ENCODE measurements around the gene SLX4IP. TPM values are rescaled to one million over a fixed set of nuclear protein-coding genes. Genes with fewer than 3 reads are reported as not detected.

Gene SLX4IP
- total RNA-seq, 1 donor from 2014 or later, result 8.6 TPM

DNA sequence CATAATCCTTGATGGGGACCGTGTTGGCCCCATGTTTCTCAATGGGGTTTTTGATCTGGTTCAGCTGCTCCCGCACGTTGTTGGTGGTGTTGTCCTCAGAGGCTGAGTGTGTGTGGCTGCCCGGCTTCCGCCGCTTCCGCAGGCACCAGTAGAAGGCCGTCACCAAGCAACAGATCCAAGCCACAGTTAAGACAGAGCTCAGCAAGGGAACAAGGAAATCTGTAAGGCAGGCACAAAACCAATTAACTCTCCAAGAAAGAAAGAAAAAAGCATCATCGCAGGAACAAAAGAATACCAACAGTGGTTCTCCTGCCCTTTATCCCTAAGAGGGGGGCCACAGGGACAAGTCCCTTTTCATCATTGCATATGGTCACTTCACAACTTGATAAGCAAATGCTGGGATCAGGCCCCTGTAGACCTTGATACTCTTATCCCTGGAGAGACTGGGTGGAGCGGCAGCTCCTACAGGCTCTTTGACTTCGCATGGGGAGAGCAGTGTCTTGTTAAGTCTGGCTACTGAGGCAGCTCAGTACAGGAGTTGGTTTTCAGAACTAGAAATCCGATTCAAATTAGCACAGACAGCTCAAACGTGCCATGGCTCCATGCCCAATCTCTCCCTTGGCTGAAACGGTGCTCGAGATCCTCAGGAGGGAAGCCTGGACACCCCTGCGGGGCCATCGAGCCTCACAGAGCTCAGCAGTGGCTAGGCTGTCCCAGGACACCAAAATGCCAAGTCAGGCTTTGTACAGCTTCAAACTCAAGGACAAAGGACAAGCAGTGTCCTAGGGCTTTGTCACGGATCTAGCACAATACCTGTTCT lies 204.8 kb downstream of the SLX4IP start:
- Mint-ChIP-seq H3K9me3 (no peaks in the 10 kb centered on the region), H3K27me3 (no peaks in the 10 kb centered on the region), H3K4me1 (peaks cover 1% of the 10 kb centered on the region), H3K27ac (no peak overlapping the region), H3K36me3 (ENCODE audit: low read depth) (no peaks in the 10 kb centered on the region), H3K4me3 (no peak overlapping the region)
- ATAC-seq (ENCODE audit: low read depth), result no peak
- intact Hi-C loops (cut with micrococcal nuclease), result no loop called here
- DNase-seq, result no peak
- TF ChIP-seq, protein P1, sequence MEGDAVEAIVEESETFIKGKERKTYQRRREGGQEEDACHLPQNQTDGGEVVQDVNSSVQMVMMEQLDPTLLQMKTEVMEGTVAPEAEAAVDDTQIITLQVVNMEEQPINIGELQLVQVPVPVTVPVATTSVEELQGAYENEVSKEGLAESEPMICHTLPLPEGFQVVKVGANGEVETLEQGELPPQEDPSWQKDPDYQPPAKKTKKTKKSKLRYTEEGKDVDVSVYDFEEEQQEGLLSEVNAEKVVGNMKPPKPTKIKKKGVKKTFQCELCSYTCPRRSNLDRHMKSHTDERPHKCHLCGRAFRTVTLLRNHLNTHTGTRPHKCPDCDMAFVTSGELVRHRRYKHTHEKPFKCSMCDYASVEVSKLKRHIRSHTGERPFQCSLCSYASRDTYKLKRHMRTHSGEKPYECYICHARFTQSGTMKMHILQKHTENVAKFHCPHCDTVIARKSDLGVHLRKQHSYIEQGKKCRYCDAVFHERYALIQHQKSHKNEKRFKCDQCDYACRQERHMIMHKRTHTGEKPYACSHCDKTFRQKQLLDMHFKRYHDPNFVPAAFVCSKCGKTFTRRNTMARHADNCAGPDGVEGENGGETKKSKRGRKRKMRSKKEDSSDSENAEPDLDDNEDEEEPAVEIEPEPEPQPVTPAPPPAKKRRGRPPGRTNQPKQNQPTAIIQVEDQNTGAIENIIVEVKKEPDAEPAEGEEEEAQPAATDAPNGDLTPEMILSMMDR (IDR thresholded peaks at IDR 0.05), result no peak
- POLR2A ChIA-PET, result no interaction called here
- CTCF ChIA-PET, result no interaction called here

DNA sequence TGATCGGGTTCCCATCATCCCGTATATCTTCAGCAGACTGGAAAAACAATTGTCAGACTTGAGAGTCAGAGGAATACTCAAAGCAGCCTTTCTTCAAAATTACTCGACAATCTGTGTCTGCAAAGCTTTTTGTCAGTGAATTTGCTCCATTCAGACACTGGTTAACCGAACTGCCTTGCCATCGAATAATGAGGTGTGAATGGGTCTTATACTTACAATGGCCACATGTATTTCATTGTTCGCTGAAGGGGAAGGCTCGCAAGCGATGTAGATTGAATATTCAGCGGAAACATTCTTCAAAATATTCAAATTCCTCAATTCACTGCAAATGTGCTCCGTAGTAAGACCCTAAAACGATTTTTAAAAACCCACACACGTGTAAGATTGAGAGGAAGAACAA lies 205.8 kb downstream of the SLX4IP start:
- H3K4me1 Mint-ChIP-seq, result no peaks in the 10 kb centered on the region
- H3K9me3 Mint-ChIP-seq, result no peaks in the 10 kb centered on the region
- DNase-seq (no peak), ATAC-seq (ENCODE audit: low read depth) (no peak)
- H3K27ac Mint-ChIP-seq, result no peak overlapping the region
- H3K27me3 Mint-ChIP-seq, result peaks cover 2% of the 10 kb centered on the region
- TF ChIP-seq, protein P1 (IDR thresholded peaks at IDR 0.05), result no peak
- H3K4me3 Mint-ChIP-seq, result no peak overlapping the region
- CTCF ChIA-PET, result no interaction called here
- POLR2A ChIA-PET, result no interaction called here
- H3K36me3 Mint-ChIP-seq (ENCODE audit: low read depth), result no peaks in the 10 kb centered on the region
- intact Hi-C loops (cut with micrococcal nuclease), result no loop called here

DNA sequence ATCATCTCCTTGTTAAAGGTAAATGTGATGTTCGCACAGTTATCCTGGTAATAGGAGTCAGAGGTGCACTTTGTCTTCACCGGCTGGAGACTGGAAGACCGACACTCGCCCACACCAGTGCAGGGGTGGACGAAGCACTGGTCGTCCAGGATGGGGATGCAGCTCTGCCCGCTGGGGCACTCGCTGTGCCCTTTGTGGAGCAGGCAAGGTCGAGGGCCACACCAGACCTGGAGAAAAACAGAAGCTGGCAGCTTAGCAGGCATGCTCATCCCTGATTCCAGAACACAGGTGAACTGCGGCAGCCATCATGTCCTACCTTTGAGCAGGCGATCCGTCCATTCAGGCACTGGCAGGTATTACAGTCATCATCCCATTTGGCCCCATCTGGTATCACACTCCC lies 206.4 kb downstream of the SLX4IP start:
- Mint-ChIP-seq H3K4me3 (no peak overlapping the region), H3K27me3 (peaks cover 2% of the 10 kb centered on the region), H3K27ac (no peak overlapping the region), H3K4me1 (no peaks in the 10 kb centered on the region), H3K9me3 (no peaks in the 10 kb centered on the region), H3K36me3 (ENCODE audit: low read depth) (no peaks in the 10 kb centered on the region)
- ChIA-PET POLR2A (no interaction called here), CTCF (no interaction called here)
- no peak for ATAC-seq (ENCODE audit: low read depth)
- TF ChIP-seq, protein P1 (IDR thresholded peaks at IDR 0.05), result no peak
- DNase-seq, result no peak
- intact Hi-C loops (cut with micrococcal nuclease), result no loop called here

DNA sequence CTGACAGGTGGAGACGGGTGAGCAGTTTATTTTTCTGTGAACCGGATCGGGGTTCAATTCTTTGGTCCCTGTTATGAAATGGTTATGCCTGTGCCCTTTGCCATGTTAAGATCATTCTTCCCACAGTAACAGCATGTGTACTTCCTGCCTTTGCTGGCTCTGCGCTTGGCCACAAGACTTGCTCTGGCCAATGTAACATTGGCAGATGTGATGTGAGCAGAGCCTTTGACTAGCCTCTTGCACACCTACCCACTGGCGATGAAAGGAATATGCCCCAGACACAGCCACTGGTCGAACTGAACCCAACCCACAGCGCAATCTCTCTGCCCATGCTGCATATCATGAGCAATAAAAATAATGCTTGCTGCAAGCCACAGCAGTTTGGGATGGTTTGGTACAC lies 206.8 kb downstream of the SLX4IP start:
- Mint-ChIP-seq H3K27ac (no peak overlapping the region), H3K4me1 (no peaks in the 10 kb centered on the region), H3K4me3 (no peak overlapping the region), H3K36me3 (ENCODE audit: low read depth) (no peaks in the 10 kb centered on the region), H3K27me3 (peaks cover 2% of the 10 kb centered on the region), H3K9me3 (no peaks in the 10 kb centered on the region)
- CTCF ChIA-PET, result no interaction called here
- intact Hi-C loops (cut with micrococcal nuclease), result no loop called here
- TF ChIP-seq, protein P1 (IDR thresholded peaks at IDR 0.05), result no peak
- POLR2A ChIA-PET, result no interaction called here
- DNase-seq (no peak), ATAC-seq (ENCODE audit: low read depth) (no peak)

DNA sequence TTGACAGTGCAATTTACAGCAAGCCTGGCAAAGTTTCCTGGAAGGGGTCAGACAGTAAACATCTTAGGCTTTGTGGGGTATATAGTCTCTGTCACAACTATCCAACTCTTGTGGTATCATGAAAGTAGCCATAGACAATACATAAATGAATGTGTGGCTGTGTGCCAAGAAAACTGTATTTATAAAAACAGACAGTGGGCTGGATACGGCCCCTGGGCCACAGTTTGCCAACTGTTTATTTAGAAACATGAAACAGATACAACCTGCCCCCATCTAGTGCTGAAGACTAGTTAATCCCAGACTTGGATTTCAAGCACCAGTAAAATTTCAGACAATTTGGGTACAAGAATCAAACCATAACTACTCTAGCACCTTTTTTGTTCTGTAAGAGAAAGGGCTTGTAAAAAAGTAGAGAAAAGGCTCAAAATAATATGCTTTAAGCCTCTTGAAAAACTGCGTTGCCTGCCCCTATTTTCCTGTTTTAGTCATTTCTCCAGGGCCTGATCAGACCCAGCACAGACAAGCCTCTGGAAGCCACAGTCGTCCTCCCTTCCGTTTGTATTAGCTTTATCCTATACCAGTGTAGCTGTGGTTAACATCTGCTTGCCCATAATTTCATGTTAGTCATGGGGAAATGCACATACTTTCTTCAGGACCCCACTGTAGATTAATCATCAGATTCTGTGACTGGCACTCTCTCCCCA lies 207.9 kb downstream of the SLX4IP start:
- ChIA-PET POLR2A (no interaction called here), CTCF (no interaction called here)
- H3K27ac Mint-ChIP-seq, result no peak overlapping the region
- TF ChIP-seq, protein P1 (IDR thresholded peaks at IDR 0.05), result no peak
- no peak overlapping the region for H3K4me3 Mint-ChIP-seq
- no peak for DNase-seq
- no peaks in the 10 kb centered on the region for H3K9me3 Mint-ChIP-seq
- H3K36me3 Mint-ChIP-seq (ENCODE audit: low read depth), result no peaks in the 10 kb centered on the region
- no peak for ATAC-seq (ENCODE audit: low read depth)
- intact Hi-C loops (cut with micrococcal nuclease), result no loop called here
- H3K27me3 Mint-ChIP-seq, result peaks cover 6% of the 10 kb centered on the region
- no peaks in the 10 kb centered on the region for H3K4me1 Mint-ChIP-seq

Measured in activated B cell treated with CpG ODN at 0.5 μM for 24 hours (primary cell).